HPDE6-E6E7 (cell line): Measurements from ENCODE around the gene MAGEC2.
A peak's percentile ranks its signal among the peaks of the same experiment; 100 is the strongest.

Source experiments
- DNase-seq: peaks from one replicate; pipeline ENCODE4 v3.0.0; 2011; ENCODE audit warnings: missing footprints; ENCODE audit errors: extremely low spot score

Gene MAGEC2

GRCh38 chrX:142204522-142205433 lies at the start of gene MAGEC2:
MAGEC2 (minus strand) TSS chrX:142205290; CDS start chrX:142203987, 1,303 bp downstream.
- no peak for DNase-seq

DNA sequence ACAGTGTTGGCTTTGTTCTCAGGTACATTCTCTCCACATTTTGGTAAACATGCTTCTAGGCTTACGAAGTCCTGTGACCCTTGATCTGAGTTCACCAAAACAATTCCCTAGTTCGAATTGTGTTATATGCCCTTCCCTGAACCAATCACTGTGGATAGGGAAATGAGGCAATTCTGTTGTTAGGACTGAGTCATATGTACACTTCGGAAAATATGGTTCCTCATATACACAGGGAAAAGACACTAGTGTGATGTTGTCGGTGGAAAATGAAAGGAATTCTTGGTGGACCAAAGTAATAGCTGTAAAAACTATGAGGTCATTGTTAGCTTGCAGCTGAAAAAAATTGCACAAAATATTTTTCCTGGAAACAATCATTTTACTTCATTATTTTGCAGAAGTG lies 46.6 kb upstream of the MAGEC2 start:
- DNase-seq = no peak

DNA sequence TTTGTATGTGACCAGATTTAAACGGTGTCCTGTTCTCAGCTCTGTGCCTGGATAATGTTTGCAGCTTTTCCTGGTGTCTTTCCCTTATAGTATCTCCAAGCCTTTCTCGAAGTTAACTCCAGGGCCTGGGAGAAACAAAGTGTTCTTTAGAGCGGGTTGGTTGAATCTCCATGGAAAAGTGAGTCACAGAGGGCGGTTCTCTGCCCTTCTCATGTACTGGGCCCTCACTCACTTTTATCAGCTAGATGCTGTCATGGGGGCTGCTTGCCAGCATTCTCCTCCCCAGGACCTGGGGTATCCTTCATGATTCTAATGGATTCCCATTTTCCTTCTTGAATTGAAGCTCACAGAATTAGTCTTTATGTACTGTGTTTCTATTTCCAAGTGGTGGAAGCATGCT lies 46.1 kb upstream of the MAGEC2 start:
- DNase-seq = no peak

- DNase-seq = peak; percentile 46
Observed at GRCh38 chrX:142250502-142250901, 45.4 kb upstream of the MAGEC2 start.

- DNase-seq = no peak
Observed at GRCh38 chrX:142249721-142250120, 44.6 kb upstream of the MAGEC2 start.

DNA sequence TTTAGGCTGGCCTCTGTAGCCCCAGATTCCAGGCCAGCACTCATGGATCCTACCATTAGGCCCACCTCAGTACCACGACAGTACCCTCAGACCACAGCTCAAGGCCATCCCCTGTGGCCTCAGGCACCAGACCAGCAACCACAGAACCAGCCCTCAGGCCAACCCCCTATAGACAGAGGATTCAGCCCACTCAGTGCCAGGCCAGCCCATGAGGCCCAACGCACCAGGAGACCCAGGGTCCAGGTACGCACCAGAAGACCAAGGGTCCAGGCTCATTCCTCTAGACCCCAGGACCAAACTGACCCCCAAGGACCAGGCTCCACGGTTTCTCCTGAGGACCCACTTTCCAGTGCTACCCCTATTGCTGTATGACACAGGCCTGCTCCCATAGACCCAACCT lies 39.5 kb upstream of the MAGEC2 start:
- no peak for DNase-seq

DNA sequence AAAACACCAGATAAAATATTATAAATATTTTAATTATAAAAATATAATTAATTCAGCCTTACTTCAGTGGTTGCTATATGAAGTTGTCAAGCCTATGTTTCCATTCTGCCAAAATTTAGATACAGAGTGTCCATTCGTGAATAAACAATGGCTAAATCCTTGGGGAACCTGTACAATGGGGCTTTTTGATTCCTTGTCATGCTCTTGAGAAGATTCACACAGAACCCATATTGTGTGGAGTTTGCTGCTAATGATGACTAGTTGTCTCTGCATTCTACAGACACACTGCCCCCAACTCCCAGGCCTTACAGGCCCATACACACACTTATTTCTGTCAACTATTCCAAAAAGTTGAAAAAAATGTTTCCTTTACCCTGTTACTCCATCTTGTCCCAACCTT lies 33.4 kb upstream of the MAGEC2 start:
- DNase-seq = no peak

GRCh38 chrX:142233400-142233799 lies 28.3 kb upstream of the MAGEC2 start:
- DNase-seq = no peak

DNA sequence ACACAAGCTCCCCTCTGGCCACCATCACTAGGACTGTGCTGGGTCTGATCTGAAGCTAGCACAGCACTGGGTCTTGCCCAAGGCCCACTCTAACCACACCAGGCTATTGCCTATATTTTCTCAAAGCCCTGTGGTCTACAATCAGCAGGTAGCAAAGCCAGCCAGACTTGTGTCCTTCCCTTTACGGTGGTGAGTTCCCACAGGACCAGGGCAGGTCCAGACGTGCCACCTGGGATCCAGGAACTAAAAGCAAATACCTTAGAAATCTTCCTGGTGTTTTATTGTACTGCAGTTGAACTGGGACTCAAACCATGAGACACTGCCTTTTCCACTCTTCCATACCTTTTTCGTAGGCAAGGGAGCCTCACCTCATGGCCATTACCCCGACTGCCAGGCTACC lies 9.0 kb upstream of the MAGEC2 start:
- no peak for DNase-seq

DNA sequence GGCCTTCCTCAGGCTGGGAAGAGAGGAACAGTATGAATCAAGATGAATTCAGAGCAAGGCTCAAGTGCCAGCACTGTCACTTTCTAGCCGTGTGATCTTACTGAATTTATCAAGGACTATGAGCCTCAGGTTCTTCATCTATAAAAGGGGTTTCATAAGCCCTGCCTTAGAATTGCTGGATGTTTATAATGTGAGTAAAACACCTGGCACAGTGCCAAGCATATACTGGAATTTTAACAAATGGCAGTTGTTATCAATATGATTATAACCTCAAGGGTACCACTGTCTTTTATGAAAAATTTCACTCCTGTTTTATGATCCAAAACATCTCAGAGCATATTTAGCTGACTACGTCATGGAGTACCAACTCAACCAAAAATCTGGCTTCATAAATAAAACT lies 4.0 kb downstream of the MAGEC2 start:
- no peak for DNase-seq

GRCh38 chrX:142186103-142186502 lies 19.0 kb downstream of the MAGEC2 start:
- DNase-seq = peak; percentile 9

DNA sequence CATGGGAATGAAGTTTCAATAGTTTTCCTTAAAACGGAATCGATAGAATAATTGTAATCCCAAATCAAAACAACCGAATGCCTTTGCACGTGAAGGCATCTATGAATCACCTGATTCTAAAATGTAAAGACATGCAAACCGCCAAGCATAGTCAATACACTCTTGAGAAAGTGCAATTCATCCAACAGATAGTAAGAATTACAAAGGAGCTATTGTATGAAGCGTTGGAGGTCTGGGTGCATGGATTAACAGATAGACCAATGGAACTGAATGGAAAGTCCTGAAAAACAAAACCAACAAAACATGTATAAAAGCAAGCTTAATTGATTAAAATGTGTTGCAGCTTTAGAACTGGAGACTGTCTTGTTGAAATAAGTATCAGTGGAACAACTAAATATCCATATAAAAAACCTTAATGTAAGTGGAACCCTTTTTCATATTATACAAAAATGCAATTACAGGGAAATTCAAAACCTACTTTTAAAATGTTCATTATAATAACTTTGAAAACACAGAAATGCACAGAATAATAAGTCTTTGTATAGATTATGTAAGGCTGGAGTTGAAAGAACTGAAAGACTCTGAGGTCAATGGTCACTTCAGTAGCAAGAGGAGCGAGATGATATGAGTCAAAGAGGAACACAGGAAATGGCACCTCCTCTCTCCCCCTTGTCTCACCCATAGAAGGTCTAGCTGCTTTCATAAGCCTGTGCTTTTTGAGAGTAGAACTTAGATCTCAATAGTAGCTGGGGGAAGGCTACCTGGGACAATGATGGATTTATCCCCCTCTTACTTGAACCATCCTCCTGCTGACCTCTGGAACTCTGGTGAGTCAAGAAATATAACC lies 20.1 kb downstream of the MAGEC2 start:
- no peak for DNase-seq

DNA sequence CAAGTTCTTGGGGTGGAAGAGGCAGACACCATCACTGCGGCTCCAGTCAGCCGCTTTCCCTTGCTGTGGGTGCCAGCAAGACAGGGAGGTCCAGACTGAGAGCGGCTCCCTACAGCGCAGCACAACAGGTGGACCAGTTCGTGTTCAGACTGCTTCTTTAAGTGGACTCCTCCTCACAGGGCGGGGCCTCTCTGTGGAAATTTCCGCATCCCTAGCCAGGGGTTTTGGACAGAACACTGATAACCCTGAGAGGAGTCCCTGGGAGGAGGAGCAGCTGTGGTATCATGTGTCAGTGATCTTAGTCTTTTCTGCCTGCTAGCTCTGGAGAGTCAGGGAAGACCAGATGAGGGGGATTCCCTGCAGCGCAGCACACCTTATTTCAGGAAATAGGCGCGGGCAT lies 48.5 kb downstream of the MAGEC2 start:
- DNase-seq = no peak
